ENCODE results near the gene ITGA3. TPM values are rescaled to one million over a fixed set of nuclear protein-coding genes. Genes with fewer than 3 reads are reported as not detected.

The ITGA3 gene
- total and polyA plus RNA-seq, 2 of the 13 experiments (the other 11 are each of a cell fraction or from before 2014, with no cell fraction given), result 0.48 to 0.69 TPM

DNA sequence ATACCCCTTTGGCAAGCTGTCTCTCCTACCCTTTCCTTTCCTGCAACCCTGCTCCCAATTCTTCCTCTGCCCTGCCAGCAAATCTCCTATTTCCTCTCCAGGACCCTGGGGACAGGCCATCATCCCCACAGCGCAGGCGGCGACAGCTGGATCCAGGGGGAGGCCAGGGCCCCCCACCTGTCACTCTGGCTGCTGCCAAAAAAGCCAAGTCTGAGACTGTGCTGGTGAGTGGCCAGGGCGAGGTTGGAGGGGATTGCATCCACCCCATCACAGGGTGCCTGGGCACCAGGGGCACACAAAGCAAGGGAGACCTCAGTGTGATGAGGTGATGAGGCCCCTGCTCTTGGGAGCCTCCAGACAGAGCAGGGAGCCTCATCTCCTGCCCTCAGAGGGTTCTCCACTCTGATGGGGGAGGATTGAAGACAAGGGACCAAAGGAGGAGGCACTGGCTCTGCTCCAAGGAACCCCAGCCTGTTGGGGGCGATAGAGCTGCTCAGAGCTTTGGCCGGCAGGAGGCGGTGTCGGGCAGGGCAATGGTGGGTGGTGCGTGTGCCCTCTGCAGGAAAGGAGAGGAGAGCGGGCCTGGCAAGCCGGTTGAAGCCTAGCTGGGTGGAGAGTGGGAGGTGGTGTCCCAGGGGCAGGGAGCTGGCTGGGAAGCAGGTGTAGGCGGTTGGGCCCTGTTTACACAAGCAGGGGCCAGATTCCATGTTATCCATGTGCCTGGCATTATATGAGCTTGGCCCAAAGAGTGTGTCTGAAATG lies 23.6 kb downstream of the ITGA3 start (continued):
- TF ChIP-seq FLYWCH1 (CRISPR knock-in tag; IDR thresholded peaks at IDR 0.05) (no peak), HMG20A (CRISPR knock-in tag; IDR thresholded peaks at IDR 0.05; ENCODE audit: borderline replicate concordance) (no peak), ZNF549 (CRISPR knock-in tag; IDR thresholded peaks at IDR 0.05) (no peak), ZC3H13 (CRISPR knock-in tag; IDR thresholded peaks at IDR 0.05) (no peak), ZNF761 (CRISPR knock-in tag; conservative IDR thresholded peaks at IDR 0.05) (no peak), ZNF816 (CRISPR knock-in tag; IDR thresholded peaks at IDR 0.05; ENCODE audit: borderline replicate concordance) (no peak), HNRNPL (IDR thresholded peaks at IDR 0.05; ENCODE audit: low read depth, low read length) (peak; percentile 97), PRMT3 (CRISPR knock-in tag; IDR thresholded peaks at IDR 0.05; ENCODE audit: borderline replicate concordance, low read depth) (no peak), AKNA (CRISPR knock-in tag; IDR thresholded peaks at IDR 0.05; ENCODE audit: borderline replicate concordance) (no peak), ZNF703 (CRISPR knock-in tag; IDR thresholded peaks at IDR 0.05; ENCODE audit: borderline replicate concordance) (no peak), ZNF530 (CRISPR knock-in tag; IDR thresholded peaks at IDR 0.05; ENCODE audit: low read depth) (no peak), STAG1 (CRISPR knock-in tag; IDR thresholded peaks at IDR 0.05) (peak; percentile 62), POLR2AphosphoS2 (IDR thresholded peaks at IDR 0.05; ENCODE audit: low read depth, low read length) (no peak), ZNF484 (CRISPR knock-in tag; IDR thresholded peaks at IDR 0.05; ENCODE audit: borderline replicate concordance, low read depth) (no peak), HBP1 (CRISPR knock-in tag; IDR thresholded peaks at IDR 0.05; ENCODE audit: low read depth) (no peak), ATF5 (CRISPR knock-in tag; IDR thresholded peaks at IDR 0.05; ENCODE audit: low read depth) (no peak), ZNF232 (CRISPR knock-in tag; IDR thresholded peaks at IDR 0.05; ENCODE audit: borderline replicate concordance) (no peak), ZFP41 (CRISPR knock-in tag; IDR thresholded peaks at IDR 0.05; ENCODE audit: borderline replicate concordance) (no peak), REXO4 (CRISPR knock-in tag; IDR thresholded peaks at IDR 0.05; ENCODE audit: borderline replicate concordance) (no peak), SNRNP70 (IDR thresholded peaks at IDR 0.05; ENCODE audit: low read depth, low read length) (no peak)
